Jurkat, Clone E6-1 (cell line): ENCODE measurements around the gene TSSK3. TPM values are rescaled to one million over a fixed set of nuclear protein-coding genes. Genes with fewer than 3 reads are reported as not detected.

Experiments used
- DNase-seq: peaks from one replicate; pipeline ENCODE4 v3.0.0-alpha.2; 2011; ENCODE audit warnings: low read depth, low spot score
- H3K4me3 ChIP-seq: 2 replicates; pipeline ENCODE4 v1.5.1; 2011; ENCODE audit warnings: mild to moderate bottlenecking, low read length, control low read depth, moderate library complexity
- polyA plus RNA-seq: library from polyadenylated mRNA; unstranded; fragments of >200 nt; gene quantifications from one replicate; pipeline ENCODE4 v1.2.1, GENCODE V29; 2012; ENCODE audit warnings: missing spikeins; ENCODE audit not compliant: insufficient read length, insufficient read depth

TSSK3 gene
- polyA plus RNA-seq, result 2.1 TPM

DNA sequence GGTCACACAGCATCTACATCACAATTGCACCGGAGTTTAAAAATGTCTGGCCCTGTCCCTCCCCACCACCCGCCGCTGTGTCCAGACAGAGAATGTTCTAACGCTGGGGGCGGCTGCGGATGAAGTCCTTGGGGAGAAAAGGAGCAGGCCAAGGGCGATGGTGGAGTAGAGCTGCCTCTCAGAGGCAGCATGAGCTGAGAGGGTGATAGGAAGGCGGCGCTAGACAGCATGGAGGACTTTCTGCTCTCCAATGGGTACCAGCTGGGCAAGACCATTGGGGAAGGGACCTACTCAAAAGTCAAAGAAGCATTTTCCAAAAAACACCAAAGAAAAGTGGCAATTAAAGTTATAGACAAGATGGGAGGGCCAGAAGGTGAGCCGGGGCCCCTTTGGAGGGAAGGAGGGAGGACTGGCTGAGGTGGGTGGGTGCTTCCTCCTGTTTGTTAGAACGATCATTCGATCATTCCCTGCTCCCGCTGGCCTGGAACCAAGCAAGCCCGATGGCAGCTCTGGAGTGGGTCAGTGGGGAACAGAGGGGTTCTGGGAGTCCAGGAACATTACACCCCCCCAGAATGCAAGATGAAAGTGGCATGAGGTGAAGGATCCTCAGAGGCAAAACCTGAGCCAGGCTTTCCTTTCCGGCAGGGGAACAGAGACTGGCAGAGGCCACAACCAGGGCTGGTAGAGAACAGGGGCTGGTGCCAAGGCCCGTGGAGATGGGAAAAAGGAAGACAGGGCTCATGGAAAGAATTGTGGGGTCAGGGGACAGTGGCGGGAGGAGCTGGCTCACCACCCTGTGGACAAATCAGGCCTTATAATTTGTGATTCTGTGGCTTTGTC lies at the start of gene TSSK3, which contains the start of gene FAM229A:
TSSK3 (plus strand) TSS at position 66 of the 840 bp plus-strand sequence; CDS start at position 229, 163 bp downstream.
FAM229A (minus strand) TSS at position 12 of the 840 bp plus-strand sequence. CDS start 394 bp downstream, outside the sequence.
- H3K4me3 ChIP-seq, result no peak within 1 kb of the TSS
- no peak for DNase-seq

DNA sequence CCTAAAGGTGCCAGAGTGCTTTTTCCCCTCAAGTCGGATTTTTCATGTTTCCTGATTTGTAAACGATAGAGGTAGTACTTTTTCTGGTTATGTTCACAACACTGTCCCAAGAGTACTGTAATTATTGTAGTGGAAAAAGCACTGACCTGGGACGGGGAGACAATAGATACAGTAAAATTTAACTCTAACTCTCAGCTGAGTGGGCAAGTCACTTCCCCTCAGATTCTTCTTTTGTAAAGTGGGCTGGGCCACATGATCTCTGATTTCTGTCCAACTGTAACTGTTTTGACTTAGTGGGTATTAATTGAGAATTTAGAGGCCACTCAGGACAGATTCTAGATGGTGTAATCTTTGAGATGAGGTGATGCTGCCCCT lies 45.4 kb upstream of the TSSK3 start:
- no peak for DNase-seq
- H3K4me3 ChIP-seq, result no peak overlapping the region

DNA sequence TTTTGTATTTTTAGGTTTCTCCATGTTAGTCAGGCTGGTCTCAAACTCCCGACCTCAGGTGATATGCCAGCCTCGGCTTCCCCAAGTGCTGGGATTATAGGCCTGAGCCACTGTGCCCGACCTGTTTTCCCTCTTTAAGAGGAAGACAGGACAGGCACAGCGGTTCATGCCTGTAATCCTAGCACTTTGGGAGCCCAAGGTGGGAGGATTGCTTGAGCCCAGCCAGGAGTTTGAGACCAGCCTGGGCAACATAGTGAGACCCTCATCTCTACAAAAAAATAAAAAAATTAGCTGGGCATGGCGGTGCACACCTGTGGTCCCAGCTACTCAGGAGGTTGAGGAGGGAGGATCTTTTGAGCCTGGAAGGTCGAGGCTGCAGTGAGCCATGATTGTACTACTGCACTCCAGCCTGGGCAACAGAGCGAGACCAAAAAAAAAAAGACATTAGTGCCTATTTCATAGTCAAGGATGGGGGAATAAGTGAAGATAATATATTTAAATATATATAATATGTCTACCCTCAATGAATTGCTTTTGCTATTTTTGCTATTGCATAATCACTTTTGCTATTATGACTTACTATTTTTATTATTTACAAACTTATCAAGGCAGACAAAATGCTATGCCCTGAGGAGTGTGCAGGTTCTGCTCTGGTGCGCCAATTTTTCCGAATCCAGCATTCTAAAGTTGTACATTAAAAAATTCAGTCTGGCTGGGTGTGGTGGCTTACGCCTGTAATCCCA lies 44.0 kb upstream of the TSSK3 start:
- H3K4me3 ChIP-seq, result no peak overlapping the region
- DNase-seq, result no peak

GRCh38 chr1:32321712-32322291 lies 40.5 kb upstream of the TSSK3 start:
- H3K4me3 ChIP-seq, result peak overlapping the region; percentile 8

GRCh38 chr1:32327204-32327603 lies 35.1 kb upstream of the TSSK3 start:
- no peak for DNase-seq
- no peak overlapping the region for H3K4me3 ChIP-seq

More at GRCh38 chr1:32321712-32322291, 40.5 kb upstream of the TSSK3 start:
- DNase-seq, result peak; percentile 70

DNA sequence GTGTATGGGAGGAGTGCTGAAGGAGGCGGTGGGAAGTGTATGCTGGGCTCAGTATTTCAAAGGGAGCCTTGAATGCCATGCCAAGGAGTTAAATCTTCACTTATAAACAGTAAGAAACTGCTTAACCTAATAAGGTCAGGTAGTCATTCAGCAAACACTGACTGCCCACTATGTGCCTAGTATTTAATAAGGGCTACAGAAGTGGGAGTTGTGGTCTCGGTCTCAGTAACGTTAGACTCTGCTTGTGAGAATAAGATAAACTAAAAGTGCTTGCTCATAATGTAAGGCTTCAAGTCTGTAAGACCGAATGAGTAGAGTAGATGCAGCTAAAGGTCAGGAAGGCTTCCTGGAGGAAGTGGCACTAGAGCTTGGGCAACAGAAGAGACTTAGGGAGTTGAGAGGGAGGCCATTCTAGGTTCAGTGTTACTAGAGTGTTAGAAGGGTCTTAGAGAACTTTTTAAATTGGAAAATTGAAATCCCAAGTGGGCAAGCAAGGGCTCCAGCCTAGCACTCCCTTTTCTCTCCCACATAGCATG lies 32.3 kb upstream of the TSSK3 start:
- DNase-seq, result no peak
- no peak overlapping the region for H3K4me3 ChIP-seq

DNA sequence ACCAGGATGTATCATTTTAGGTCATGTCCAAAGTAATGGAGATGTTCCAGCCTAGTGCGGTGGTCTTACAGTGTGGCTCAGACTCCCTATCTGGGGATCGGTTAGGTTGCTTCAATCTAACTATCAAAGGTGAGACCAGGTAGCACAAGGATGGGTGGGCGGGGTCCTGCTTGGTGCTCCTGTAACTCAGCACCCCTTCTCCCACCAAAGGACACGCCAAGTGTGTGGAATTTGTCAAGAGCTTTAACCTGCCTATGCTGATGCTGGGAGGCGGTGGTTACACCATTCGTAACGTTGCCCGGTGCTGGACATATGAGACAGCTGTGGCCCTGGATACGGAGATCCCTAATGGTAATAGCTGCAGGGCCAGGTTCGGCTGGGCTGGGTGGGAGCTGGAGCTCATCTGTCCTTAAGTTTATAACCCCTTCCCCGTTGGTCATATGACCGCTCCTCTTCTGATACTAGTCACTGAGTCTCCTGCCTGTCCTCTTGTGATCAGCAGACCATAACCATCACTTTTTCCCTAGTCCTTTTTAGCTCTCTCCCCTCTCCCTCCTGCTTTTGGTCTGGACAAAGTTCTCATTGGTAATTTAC lies 31.7 kb upstream of the TSSK3 start:
- no peak for DNase-seq

GRCh38 chr1:32331549-32331948 lies 30.8 kb upstream of the TSSK3 start:
- H3K4me3 ChIP-seq, result no peak overlapping the region
- DNase-seq, result no peak

More for the DNA sequence above, 31.7 kb upstream of the TSSK3 start:
- H3K4me3 ChIP-seq, result no peak overlapping the region

GRCh38 chr1:32332290-32333079 lies 29.9 kb upstream of the TSSK3 start:
- DNase-seq, result no peak
- no peak overlapping the region for H3K4me3 ChIP-seq

DNA sequence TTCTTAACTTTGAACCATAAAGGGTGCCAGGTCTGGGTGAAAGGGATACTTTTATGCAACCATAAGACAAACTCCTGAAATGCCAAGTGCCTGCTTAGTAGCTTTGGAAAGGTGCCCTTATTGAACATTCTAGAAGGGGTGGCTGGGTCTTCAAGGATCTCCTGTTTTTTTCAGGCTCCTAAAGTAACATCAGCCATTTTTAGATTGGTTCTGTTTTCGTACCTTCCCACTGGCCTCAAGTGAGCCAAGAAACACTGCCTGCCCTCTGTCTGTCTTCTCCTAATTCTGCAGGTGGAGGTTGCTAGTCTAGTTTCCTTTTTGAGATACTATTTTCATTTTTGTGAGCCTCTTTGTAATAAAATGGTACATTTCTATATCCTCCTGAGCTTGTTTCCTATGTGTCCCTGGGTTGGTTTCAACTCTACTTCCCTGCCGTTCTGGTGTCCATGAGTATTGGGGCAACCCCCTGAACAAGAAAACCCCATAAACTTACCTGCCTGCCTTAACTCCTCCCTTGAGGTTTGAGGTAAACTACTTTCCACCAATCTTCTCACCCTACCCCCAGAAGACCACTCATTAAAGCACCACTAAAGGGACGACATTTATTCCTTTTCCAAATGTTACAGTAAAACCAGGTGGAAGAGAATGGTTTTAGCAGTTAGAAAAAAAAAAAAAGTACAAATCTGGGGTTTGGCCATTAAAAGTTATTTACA lies 28.9 kb upstream of the TSSK3 start:
- DNase-seq, result no peak
- no peak overlapping the region for H3K4me3 ChIP-seq

DNA sequence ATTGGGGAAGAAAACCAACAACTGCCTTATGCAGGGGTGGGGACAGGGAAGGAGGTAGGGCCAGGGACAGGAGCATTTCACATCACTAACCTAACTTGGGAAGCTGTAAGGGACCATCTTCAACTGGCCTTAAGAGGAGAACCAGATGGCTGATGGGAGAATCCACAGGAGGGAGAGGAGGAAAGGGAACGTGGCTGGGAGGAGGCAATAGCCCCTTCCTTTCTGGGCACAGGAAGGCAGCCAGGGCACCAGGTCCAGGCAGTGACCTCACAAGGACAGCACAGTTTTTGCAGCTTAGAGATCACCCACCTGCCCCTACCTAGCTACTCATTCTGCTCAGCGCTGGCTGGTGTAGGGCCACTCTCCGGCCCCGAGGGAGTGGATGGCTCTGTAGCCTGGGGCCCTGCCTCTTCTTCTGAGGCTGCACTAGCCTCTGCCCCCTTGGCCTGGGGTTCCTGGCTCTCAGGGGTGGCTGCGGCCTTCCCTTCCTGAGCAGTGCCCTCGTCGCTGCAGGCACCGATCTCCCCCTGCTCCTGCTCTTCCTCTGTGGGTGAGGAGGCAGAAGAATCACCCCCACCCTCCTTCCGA lies 28.0 kb upstream of the TSSK3 start:
- peak overlapping the region; percentile 76 for H3K4me3 ChIP-seq
- no peak for DNase-seq

DNA sequence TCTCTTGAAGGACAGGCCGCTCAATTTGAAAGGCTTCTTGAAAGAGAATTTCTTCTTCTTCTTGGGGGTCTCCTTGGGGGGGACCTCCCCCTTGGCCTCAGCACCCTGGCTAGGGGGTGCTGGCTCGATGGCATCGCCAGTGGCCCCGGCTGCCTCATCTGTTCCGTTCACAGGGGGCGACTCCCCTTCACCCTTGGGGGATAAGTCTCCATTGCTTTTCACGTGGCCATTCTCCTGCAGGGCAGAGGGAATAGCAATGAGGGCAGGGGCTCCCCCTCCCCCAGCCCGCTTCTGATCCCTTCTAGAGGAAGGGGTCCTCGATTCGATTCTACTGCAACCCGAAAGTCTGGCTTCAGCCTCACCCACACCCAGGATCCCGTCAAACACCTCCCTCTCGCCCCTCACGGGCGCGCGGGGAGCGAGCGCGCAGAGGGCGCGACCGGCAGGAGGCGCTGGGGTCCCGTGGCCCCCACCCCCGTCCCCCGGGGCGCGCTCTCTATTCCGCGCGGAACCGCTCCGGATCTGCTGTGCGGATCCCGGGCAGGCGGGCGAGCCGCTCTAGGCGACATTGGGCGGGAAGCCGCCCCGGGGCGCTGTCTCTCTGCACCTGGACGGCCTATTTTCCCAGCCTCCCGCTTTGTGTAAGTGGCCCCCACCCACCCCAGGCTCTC lies 27.3 kb upstream of the TSSK3 start:
- peak overlapping the region; percentile 76 for H3K4me3 ChIP-seq
- DNase-seq, result peak; percentile 30

GRCh38 chr1:32335535-32335789 lies 26.9 kb upstream of the TSSK3 start:
- no peak for DNase-seq
- peak overlapping the region; percentile 76 for H3K4me3 ChIP-seq

DNA sequence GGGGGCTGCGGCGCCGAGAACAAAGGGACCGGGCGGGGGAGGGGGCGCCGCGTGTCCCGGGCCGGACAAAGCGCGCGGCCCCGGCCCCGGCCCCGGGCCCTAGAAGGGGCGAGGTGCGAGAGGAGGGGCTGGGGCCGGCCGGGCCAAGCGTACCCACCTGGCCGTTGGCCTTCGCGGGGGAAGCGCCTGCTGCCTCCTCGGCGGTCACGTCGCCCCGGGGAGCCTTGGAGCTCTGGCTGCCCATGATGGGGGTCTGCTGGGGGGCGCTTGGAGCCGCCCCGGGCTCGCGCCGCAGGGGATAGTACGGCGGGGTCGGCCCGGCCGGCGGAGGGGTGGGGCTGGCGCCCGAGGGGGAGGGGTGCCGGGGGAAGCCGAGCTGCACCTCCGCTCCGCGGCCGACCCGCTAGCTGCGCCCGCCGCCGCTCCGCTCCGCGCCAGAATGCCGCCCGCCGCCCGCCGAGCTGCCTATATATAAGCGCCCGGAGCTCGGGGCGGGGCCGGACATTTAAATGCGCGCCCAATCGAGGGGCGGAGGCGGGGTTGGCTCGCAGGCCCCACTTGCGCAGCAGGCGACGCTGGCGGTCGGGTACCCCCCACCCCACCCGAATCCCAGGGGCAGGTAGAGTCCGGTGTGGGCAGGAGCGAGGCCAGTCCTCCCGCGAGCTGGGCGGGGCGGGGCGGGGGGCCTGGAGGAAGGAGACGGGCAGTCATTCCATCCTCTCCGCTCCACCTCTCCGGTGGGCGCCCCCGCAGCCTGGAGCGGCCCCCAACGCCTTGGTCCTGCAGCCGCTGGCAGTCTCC lies 26.3 kb upstream of the TSSK3 start, which contains the start of gene MARCKSL1:
MARCKSL1 (minus strand) TSS at position 444 of the 801 bp plus-strand sequence; CDS start at position 244, 200 bp downstream.
- peak; percentile 71 for DNase-seq

DNA sequence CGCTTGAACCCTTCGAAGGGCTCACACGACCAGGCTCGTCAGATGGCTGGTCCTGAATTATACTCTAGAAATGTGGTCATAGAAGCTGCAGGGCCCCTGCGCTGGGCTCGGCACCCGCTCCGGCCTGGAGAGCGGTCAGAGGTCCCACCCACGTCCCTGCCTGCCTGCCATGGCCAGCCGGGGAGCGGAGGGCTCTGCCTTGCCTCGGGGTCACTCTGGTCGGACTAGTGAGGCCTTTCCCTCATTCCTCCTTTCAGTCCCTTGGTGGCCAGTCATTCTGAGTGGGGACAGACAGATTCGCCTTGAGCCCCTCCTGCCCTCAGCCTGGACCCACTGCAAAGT lies 25.8 kb upstream of the TSSK3 start:
- DNase-seq, result no peak
- no peak overlapping the region for H3K4me3 ChIP-seq

More for the DNA sequence above, 26.3 kb upstream of the TSSK3 start, which contains the start of gene MARCKSL1:
- H3K4me3 ChIP-seq, result peak within 1 kb of the TSS; percentile 76

- no peak overlapping the region for H3K4me3 ChIP-seq
- no peak for DNase-seq
These were observed 25.2 kb upstream of the TSSK3 start for GRCh38 chr1:32336963-32337675.
